ENCODE measurements around the gene B4GALNT3. TPM values are rescaled to one million over a fixed set of nuclear protein-coding genes. Genes with fewer than 3 reads are reported as not detected.

The B4GALNT3 gene
- total RNA-seq, 1 donor from 2014 or later = 67.0 TPM

- H3K9me3 Mint-ChIP-seq (ENCODE audit: low read depth) = no peaks in the 10 kb centered on the region
- no peak overlapping the region for H3K4me3 Mint-ChIP-seq (ENCODE audit: low read depth)
- H3K36me3 Mint-ChIP-seq (ENCODE audit: insufficient read depth) = peaks cover 2% of the 10 kb centered on the region
- TF ChIP-seq CTCF (IDR thresholded peaks at IDR 0.05; ENCODE audit: unreplicated experiment) = no peak
- no peak for DNase-seq (ENCODE audit: low spot score, unreplicated experiment)
- H3K27me3 Mint-ChIP-seq = no peaks in the 10 kb centered on the region
- peaks cover 10% of the 10 kb centered on the region for H3K4me1 Mint-ChIP-seq (ENCODE audit: low read depth)
- peak overlapping the region; percentile 88 for H3K27ac Mint-ChIP-seq
Observed at GRCh38 chr12:537772-538171, 78.0 kb downstream of the B4GALNT3 start.

GRCh38 chr12:538731-539539, 79.2 kb downstream of the B4GALNT3 start:
- peaks cover 2% of the 10 kb centered on the region for H3K36me3 Mint-ChIP-seq (ENCODE audit: insufficient read depth)
- peaks cover 11% of the 10 kb centered on the region for H3K4me1 Mint-ChIP-seq (ENCODE audit: low read depth)
- no peaks in the 10 kb centered on the region for H3K9me3 Mint-ChIP-seq (ENCODE audit: low read depth)
- H3K4me3 Mint-ChIP-seq (ENCODE audit: low read depth) = no peak overlapping the region
- no peak for TF ChIP-seq CTCF (IDR thresholded peaks at IDR 0.05; ENCODE audit: unreplicated experiment)
- peak overlapping the region; percentile 51 for H3K27ac Mint-ChIP-seq
- H3K27me3 Mint-ChIP-seq = no peaks in the 10 kb centered on the region
- DNase-seq (ENCODE audit: low spot score, unreplicated experiment) = no peak

- peaks cover 4% of the 10 kb centered on the region for H3K36me3 Mint-ChIP-seq (ENCODE audit: insufficient read depth)
- TF ChIP-seq CTCF (IDR thresholded peaks at IDR 0.05; ENCODE audit: unreplicated experiment) = no peak
- no peak overlapping the region for H3K27ac Mint-ChIP-seq
Observed at GRCh38 chr12:539540-540310, 80.0 kb downstream of the B4GALNT3 start.

GRCh38 chr12:541676-542324, 82.1 kb downstream of the B4GALNT3 start:
- H3K27me3 Mint-ChIP-seq = no peaks in the 10 kb centered on the region
- TF ChIP-seq CTCF (IDR thresholded peaks at IDR 0.05; ENCODE audit: unreplicated experiment) = no peak
- no peak for DNase-seq (ENCODE audit: low spot score, unreplicated experiment)
- no peaks in the 10 kb centered on the region for H3K9me3 Mint-ChIP-seq (ENCODE audit: low read depth)
- H3K36me3 Mint-ChIP-seq (ENCODE audit: insufficient read depth) = peaks cover 4% of the 10 kb centered on the region
- no peak overlapping the region for H3K4me3 Mint-ChIP-seq (ENCODE audit: low read depth)
- H3K4me1 Mint-ChIP-seq (ENCODE audit: low read depth) = peaks cover 11% of the 10 kb centered on the region
- peak overlapping the region; percentile 60 for H3K27ac Mint-ChIP-seq

More at GRCh38 chr12:539540-540310, 80.0 kb downstream of the B4GALNT3 start:
- DNase-seq (ENCODE audit: low spot score, unreplicated experiment) = no peak
- Mint-ChIP-seq H3K4me3 (ENCODE audit: low read depth) (no peak overlapping the region), H3K9me3 (ENCODE audit: low read depth) (no peaks in the 10 kb centered on the region), H3K4me1 (ENCODE audit: low read depth) (peaks cover 11% of the 10 kb centered on the region), H3K27me3 (no peaks in the 10 kb centered on the region)
